D721Med (cell line): ENCODE results near the gene SSH2.

Experiments
- DNase-seq: peaks from one replicate; pipeline ENCODE4 v3.0.0; 2011; ENCODE audit warnings: low spot score; ENCODE audit not compliant: insufficient read length
- FAIRE-seq: peaks from 2 replicates; lab custom pipeline; 2011; peaks lifted over from hg19 to GRCh38; lab: Jason Lieb, UNC
- TF ChIP-seq, protein P1 (sequence below): IDR thresholded peaks from 2 replicates; pipeline ENCODE4 v1.5.1; 2012; ENCODE audit warnings: mild to moderate bottlenecking, control low read depth; ENCODE audit not compliant: insufficient read depth; ENCODE audit errors: missing control alignments

The SSH2 gene

DNA sequence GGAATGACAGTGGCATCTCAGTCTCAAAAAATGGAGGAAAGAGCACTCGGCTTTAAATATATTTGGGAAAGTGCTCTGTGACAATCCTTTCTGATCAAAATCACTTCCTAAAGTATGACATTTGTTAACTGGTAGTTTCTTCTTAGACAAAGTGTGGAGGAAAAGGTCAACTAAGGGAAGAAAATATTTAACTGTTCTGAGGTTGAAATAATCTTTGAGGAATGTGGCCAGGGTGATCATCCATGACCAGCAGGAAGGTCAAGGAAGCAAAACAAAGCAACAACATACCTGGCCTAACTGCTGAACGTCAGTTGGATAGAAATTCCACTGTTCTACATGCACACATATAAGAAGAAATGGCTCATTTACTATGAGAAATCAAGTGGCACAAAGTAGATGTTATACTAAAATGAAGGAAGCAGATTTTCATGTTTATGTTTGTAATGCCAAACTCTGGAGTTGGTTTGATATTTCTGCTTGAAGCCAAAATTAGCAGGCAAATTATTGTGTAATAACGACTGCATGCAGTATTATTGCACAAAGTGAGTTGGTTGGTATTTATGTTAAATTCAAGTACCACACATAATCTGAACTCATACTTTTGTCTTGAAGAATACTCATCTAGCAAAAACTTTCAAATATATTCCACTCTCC, 220.0 kb downstream of the SSH2 start:
- no peak for DNase-seq
- TF ChIP-seq, protein P1, sequence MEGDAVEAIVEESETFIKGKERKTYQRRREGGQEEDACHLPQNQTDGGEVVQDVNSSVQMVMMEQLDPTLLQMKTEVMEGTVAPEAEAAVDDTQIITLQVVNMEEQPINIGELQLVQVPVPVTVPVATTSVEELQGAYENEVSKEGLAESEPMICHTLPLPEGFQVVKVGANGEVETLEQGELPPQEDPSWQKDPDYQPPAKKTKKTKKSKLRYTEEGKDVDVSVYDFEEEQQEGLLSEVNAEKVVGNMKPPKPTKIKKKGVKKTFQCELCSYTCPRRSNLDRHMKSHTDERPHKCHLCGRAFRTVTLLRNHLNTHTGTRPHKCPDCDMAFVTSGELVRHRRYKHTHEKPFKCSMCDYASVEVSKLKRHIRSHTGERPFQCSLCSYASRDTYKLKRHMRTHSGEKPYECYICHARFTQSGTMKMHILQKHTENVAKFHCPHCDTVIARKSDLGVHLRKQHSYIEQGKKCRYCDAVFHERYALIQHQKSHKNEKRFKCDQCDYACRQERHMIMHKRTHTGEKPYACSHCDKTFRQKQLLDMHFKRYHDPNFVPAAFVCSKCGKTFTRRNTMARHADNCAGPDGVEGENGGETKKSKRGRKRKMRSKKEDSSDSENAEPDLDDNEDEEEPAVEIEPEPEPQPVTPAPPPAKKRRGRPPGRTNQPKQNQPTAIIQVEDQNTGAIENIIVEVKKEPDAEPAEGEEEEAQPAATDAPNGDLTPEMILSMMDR: no peak
- no peak for FAIRE-seq

DNA sequence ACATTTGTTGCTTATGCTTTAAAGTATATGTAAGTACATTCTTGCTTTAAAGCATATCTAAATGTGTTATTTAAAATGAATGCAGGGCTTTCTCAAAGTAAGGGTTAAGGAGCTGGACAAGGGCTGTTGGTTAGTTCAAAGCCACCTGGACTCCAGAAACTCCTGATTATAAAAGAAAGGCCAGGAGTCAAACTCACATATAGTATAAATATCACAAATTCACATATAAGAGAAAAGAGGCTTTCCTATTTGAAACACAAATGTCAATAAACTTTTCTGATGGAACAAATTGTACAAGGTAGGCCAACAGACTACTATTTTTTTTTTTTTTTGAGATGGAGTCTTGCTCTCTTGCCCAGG, 222.8 kb downstream of the SSH2 start:
- DNase-seq (no peak), FAIRE-seq (no peak)
- TF ChIP-seq, protein P1: no peak

DNA sequence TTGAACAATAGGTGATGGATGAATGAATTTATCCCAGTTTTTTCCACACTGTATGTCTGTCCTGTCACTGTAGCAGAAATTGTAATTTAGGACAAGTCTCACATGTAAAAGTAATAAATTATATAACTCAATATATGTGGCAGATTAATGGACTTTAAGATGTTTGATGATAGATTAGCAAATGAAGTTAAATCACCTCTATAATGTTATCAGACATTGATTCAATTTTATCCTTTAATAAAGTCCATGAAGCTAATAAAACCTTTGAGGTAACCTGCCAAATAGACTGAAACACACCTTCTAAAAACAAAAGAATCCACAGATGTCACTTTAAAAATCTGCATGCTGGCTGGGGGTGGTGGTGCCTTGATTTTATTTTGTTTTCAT, 224.0 kb downstream of the SSH2 start:
- TF ChIP-seq, protein P1: no peak
- no peak for FAIRE-seq
- DNase-seq: no peak

DNA sequence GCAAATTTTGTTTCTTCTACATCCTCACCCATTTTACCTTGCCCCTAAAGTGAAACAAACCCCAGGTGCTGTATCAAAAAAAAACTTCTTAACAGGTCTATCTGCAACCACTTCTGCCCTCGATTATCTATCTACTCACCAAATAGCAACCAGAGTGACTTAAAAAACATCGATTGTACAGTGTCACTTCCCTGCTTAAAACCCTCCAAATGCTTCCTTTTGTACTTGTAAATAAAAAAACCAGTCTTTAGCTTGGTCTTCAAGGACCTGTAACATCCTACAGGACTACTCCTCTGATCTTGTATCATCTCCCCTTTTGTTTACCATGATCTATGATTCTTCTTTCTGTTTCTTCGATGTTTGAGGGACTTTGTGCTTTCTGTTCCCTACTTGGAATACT, 224.6 kb downstream of the SSH2 start:
- FAIRE-seq (no peak), DNase-seq (no peak)
- TF ChIP-seq, protein P1: no peak

GRCh38 chr17:29699283-29699682, 230.7 kb downstream of the SSH2 start:
- FAIRE-seq: no peak
- TF ChIP-seq, protein P1: no peak
- DNase-seq: no peak

DNA sequence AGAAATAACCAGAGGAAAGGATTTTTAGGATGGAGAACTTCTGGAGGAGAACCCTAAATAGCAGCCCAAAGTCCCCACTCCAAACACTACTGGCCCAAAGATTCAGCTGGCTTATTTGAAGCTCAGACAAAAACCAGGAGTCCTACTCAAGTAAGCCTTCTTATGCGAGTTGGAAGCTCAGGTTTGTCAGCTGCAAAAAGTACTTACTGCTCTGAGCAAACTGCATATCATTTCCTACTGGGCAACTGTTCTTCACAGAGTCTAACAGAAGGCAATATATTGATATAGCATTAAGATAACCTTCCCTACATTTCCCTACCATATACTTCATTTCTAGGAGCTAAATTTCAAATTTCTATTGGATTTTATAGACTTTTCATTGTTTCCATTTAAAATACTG, 231.2 kb downstream of the SSH2 start:
- TF ChIP-seq, protein P1: no peak
- DNase-seq: no peak
- FAIRE-seq: no peak

- FAIRE-seq (no peak), DNase-seq (no peak)
- TF ChIP-seq, protein P1: no peak
Observed at GRCh38 chr17:29698019-29698777, 231.8 kb downstream of the SSH2 start.
